ENCODE data around the gene LRRC34.

- TF ChIP-seq POLR2A (IDR thresholded peaks at IDR 0.05; ENCODE audit: control extremely low read depth in 1 of 2, low read depth in 2 of 2, low read length in 2 of 2) = no peak
- TF ChIP-seq CTCF (IDR thresholded peaks at IDR 0.05; ENCODE audit: control extremely low read depth in 1 of 3, insufficient read depth in 1 of 3, low read depth in 1 of 3, low read length in 3 of 3) = no peak
- no peak for TF ChIP-seq CREB1 (IDR thresholded peaks at IDR 0.05)
- no peak for TF ChIP-seq JUN (IDR thresholded peaks at IDR 0.05; ENCODE audit: low read depth, low read length)
- no peak for TF ChIP-seq KDM1A (IDR thresholded peaks at IDR 0.05; ENCODE audit: borderline replicate concordance, low read length)
- no peak for TF ChIP-seq TAF1 (IDR thresholded peaks at IDR 0.05; ENCODE audit: low read depth, low read length)
- no peak for TF ChIP-seq BACH1 (IDR thresholded peaks at IDR 0.05; ENCODE audit: low read length)
- TF ChIP-seq EZH2 (IDR thresholded peaks at IDR 0.05; ENCODE audit: low read depth, low read length, severe bottlenecking) = no peak
- no peak for TF ChIP-seq TCF12 (IDR thresholded peaks at IDR 0.05; ENCODE audit: low read depth, low read length)
- TF ChIP-seq RNF2 (IDR thresholded peaks at IDR 0.05; ENCODE audit: borderline replicate concordance, low read depth, low read length, missing control alignments, poor library complexity, severe bottlenecking) = no peak
- no peak for TF ChIP-seq KDM5A (IDR thresholded peaks at IDR 0.05; ENCODE audit: low read length)
- TF ChIP-seq EP300 (IDR thresholded peaks at IDR 0.05; ENCODE audit: borderline replicate concordance in 1 of 2, low read depth in 2 of 2, low read length in 2 of 2) = no peak
These were observed 33.9 kb upstream of the LRRC34 start for GRCh38 chr3:169846458-169847193.

Data from H1 (cell line).